Stimulated activated CD4-positive, alpha-beta T cell treated with anti-CD3 and anti-CD28 coated beads, Interleukin-15, amount 100 ng/mL, for 24 hours (primary cell): Measurements from ENCODE around the gene PDIK1L.
"Not testable (repeated sequence)": the region's sequence is repeated elsewhere in the genome, so short reads cannot be mapped to it uniquely, and the experiment has no call there.

Experiments used
- DNase-seq: peaks from one replicate; pipeline ENCODE4 v3.0.0-alpha.2; 2020

The PDIK1L gene

DNA sequence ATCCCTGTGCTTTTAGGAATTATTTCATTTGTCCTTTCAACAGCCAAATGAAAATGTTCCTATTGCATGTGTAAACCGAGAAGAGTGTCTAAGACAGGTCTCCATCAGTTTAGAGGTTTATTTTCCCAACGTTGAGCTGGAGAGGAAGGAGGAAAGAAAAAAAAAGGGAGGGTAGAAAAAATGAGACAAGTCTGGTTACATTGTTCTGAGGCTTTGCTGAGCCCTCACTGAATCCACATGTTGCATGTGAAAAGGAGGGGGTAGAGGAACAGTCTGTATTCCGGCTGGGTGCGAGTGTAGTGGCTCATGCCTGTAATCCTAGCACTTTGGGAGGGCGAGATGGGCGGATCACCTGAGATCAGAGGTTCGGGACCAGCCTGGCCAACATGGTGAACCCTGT lies 19.2 kb upstream of the PDIK1L start:
- no peak for DNase-seq

GRCh38 chr1:26093569-26093968 lies 18.1 kb upstream of the PDIK1L start:
- not testable (repeated sequence) for DNase-seq

GRCh38 chr1:26094076-26094669 lies 17.5 kb upstream of the PDIK1L start:
- DNase-seq: no peak

- DNase-seq: no peak
Measured at GRCh38 chr1:26094677-26095383, 16.8 kb upstream of the PDIK1L start.

- no peak for DNase-seq
Measured at GRCh38 chr1:26096471-26096870, 15.2 kb upstream of the PDIK1L start.

DNA sequence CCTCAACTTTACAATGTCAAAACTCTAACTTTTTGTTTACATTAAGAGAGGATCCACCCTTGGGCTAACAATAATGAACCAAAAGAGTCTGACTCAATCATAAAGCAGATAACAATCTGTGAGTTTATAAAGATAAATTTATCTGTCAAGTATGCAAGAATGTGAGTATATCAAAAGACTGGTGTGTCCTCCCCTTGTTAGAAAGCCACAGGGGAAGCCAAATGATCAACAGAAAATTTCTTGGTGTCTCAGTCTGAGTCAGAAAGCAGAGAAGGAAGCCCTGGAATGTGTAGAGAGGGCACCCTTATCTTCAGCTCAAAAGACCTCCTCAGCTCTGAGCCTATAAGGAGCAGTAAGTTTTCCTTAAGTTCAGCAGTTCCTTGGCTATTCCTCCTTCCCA lies 13.9 kb upstream of the PDIK1L start:
- DNase-seq: no peak

DNA sequence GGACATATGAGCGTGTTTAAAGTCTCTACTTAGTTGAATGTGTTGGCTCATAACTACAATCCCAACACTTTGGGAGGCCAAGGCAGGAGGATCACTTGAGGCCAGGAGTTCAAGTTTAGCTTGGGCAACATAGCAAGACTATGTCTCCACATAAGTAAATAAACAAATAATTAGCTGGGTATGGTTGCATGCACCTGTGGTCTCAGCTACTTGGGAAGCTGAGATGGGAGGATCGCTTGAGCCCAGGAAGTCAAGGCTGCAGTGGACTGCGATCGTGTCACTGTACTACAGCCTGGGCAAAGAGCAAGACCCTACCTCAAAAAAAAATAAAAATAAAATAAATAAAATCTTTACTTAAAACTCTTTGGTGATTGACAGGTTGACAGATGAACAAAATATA lies 13.0 kb upstream of the PDIK1L start:
- DNase-seq: no peak

DNA sequence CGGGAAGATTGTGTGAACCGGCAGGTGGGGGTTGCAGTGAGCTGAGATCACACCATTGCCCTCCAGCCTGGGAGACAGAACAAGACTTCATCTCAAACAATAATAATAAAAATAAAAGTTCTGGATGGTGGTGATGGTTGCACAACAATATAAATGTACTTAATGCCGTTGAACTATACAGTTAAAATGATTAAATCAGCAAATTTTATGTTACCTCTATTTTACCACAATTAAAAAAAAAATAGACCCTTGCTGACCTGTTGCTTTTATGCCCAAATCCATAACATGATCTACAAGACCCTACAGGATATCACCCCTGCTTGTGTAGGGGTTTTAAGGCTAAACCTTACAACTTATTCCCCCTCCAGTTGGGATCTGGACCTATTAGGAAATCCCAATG lies 11.8 kb upstream of the PDIK1L start:
- DNase-seq: no peak

- DNase-seq: not testable (repeated sequence)
Measured at GRCh38 chr1:26100204-26100603, 11.4 kb upstream of the PDIK1L start.

DNA sequence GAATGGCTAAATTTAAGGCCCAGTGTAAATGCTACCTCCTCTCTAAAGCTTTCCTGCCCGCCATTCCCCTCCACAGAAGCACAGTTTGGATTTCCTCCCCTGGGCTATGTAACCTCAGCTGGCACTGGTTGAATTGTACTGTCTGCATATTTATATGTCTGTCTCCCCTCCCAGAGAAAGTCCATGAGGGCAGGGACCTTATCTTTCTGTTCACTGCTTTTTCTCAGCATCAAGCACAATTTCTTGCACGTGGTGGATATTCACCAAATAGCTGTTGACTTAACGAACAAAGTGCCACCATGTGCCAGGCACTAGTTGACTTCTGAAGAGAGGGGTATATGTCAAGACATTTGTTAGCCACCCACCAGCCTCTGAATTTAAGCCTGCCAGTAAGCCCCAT lies 9.5 kb upstream of the PDIK1L start:
- no peak for DNase-seq

- DNase-seq: no peak
Measured at GRCh38 chr1:26102526-26102925, 9.1 kb upstream of the PDIK1L start.

GRCh38 chr1:26105226-26105548 lies 6.4 kb upstream of the PDIK1L start:
- not testable (repeated sequence) for DNase-seq

- DNase-seq: no peak
Measured at GRCh38 chr1:26109229-26110164, 2.1 kb upstream of the PDIK1L start.

- DNase-seq: peak; percentile 82
Measured at GRCh38 chr1:26110731-26111529, 694 bp upstream of the PDIK1L start.

GRCh38 chr1:26112407-26112775 lies 767 bp downstream of the PDIK1L start:
- DNase-seq: no peak

- no peak for DNase-seq
Measured at GRCh38 chr1:26114165-26114927, 2.7 kb downstream of the PDIK1L start.

- no peak for DNase-seq
Measured at GRCh38 chr1:26119892-26120608, 8.4 kb downstream of the PDIK1L start.

GRCh38 chr1:26121854-26122773 lies 10.5 kb downstream of the PDIK1L start:
- DNase-seq: no peak

DNA sequence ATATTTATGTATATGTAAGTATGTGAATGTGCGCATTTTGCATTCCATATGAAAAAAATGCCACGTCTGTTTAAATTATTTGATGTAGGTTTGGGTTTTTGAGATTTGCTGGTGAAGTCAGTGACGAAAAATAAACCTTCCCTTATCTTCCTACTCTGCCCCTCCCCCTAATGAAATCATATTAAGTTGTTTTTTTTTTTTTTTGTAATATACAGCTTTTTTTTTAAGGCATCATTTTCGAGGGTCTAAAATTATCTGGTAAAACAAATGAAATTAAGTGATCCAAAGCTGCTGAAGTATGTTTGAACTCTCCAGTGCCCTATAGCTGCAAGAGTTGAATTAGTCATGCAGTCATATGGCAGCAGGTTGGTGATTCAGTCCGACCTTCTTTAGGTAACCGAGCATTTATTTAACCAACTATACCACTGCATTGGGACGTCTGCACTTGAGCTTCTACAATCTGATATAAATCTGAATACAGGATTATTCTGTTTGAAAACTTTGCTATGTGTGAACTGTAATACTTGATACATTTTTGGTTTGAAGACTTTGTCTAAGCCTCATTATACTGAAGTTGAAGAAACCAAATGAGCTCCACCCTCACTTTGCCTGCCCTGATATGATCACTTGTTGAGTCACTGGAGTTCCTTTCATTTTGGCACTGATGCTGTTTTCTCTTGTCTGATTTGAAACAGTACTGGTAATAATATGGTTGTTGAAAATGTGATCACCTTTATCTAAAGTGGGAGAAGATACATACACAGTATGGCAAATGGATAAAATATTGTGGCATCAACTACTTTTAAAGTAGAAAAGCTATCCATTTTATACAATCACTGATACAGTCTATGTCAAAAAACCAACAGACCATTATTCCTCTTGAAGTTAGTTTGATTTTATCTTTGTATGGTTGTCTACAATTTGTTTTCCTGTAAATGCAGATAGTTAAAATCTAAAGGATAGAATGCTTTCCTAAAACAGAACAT lies 11.7 kb downstream of the PDIK1L start:
- peak; percentile 12 for DNase-seq
